MM.1S (cell line): Measurements from ENCODE around the gene BTBD19.

ENCODE experiments used
- DNase-seq: peaks from one replicate; pipeline ENCODE4 v3.0.0-alpha.2; 2015
- H2AFZ ChIP-seq: fragments of 300-600 bp; sonication (generic); 2 replicates; pipeline ENCODE4 v1.6.0; 2016; ENCODE audit warnings: antibody characterized with exemption, low read length
- H3F3A ChIP-seq: fragments of 300-600 bp; sonication (generic); 2 replicates; pipeline ENCODE4 v1.6.1; 2016; ENCODE audit warnings: mild to moderate bottlenecking, antibody characterized with exemption, low read length, moderate library complexity, mixed read lengths; ENCODE audit not compliant: insufficient read depth
- H3K27ac ChIP-seq: fragments of 300-600 bp; sonication (generic); 2 replicates; pipeline ENCODE4 v1.5.1; 2016; ENCODE audit warnings: mild to moderate bottlenecking, low read length
- H3K27me3 ChIP-seq: fragments of 300-600 bp; sonication (generic); replicated peaks from 2 replicates; pipeline ENCODE4 v1.6.0; 2016; ENCODE audit warnings: low read length; ENCODE audit not compliant: insufficient read depth
- H3K36me3 ChIP-seq: fragments of 300-600 bp; sonication (generic); replicated peaks from 2 replicates; pipeline ENCODE4 v1.6.1; 2016; ENCODE audit warnings: mild to moderate bottlenecking, low read length, mixed read lengths; ENCODE audit not compliant: insufficient read depth
- H3K4me1 ChIP-seq: fragments of 300-600 bp; sonication (generic); 2 replicates; pipeline ENCODE4 v1.6.1; 2016; ENCODE audit warnings: low read length, mixed read lengths
- H3K4me2 ChIP-seq: fragments of 300-600 bp; sonication (generic); 2 replicates; pipeline ENCODE4 v1.6.0; 2016; ENCODE audit warnings: low read depth, low read length
- H3K4me3 ChIP-seq: fragments of 300-600 bp; sonication (generic); 2 replicates; pipeline ENCODE4 v1.5.1; 2016; ENCODE audit warnings: low read length, mixed read lengths
- H3K79me2 ChIP-seq: fragments of 300-600 bp; sonication (generic); 2 replicates; pipeline ENCODE4 v1.6.1; 2016; ENCODE audit warnings: mixed run types, low read length, mixed read lengths
- H3K9ac ChIP-seq: fragments of 300-600 bp; sonication (generic); 2 replicates; pipeline ENCODE4 v1.6.1; 2016; ENCODE audit warnings: low read length, mixed read lengths
- H3K9me2 ChIP-seq: fragments of 300-600 bp; sonication (generic); replicated peaks from 2 replicates; pipeline ENCODE4 v1.6.1; 2016; ENCODE audit warnings: mild to moderate bottlenecking, low read length, mixed read lengths; ENCODE audit not compliant: insufficient read depth
- H3K9me3 ChIP-seq: fragments of 300-600 bp; sonication (generic); replicated peaks from 2 replicates; pipeline ENCODE4 v1.6.1; 2016; ENCODE audit warnings: mild to moderate bottlenecking, low read length, mixed read lengths; ENCODE audit not compliant: insufficient read depth
- H4K20me1 ChIP-seq: fragments of 300-600 bp; sonication (generic); 2 replicates; pipeline ENCODE4 v1.6.1; 2016; ENCODE audit warnings: mild to moderate bottlenecking, low read length, moderate library complexity, mixed read lengths; ENCODE audit not compliant: insufficient read depth
- EZH2 ChIP-seq: fragments of 300-600 bp; sonication (generic); optimal IDR thresholded peaks from 2 replicates; pipeline ENCODE3; 2017; ENCODE audit warnings: low read depth, mild to moderate bottlenecking, antibody characterized with exemption, low read length, mixed read lengths
- EZH2phosphoT487 ChIP-seq: fragments of 300-600 bp; sonication (generic); IDR thresholded peaks from 2 replicates; pipeline ENCODE4 v1.6.1; 2018; ENCODE audit warnings: antibody characterized with exemption, low read length
- TF ChIP-seq, protein P1 (sequence below): fragments of 300-600 bp; sonication (generic); IDR thresholded peaks from 2 replicates; pipeline ENCODE4 v1.5.1; 2016; ENCODE audit warnings: antibody characterized with exemption, low read length, mixed read lengths

Gene BTBD19

DNA sequence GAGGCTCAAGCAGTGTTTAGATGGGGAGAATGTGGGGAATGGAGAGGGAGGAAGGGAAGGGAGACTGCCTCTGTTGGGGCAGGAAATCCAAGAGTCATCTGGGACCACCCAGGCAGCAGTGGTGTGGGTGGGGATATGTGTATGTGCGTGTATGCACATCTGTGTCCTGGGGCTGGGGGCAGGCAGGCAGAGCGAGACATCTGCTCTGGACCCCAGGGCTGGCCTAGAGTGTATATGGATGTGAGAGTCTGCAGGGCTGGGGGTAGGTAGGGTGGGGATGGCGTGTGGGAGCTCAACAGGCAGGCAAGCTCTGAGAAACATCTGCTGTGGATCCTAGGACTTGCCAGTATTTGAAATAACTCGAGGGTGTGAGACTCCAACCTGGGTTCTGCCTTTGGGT lies 31.3 kb downstream of the BTBD19 start:
- H3K79me2 ChIP-seq, result no peaks in the 10 kb centered on the region

DNA sequence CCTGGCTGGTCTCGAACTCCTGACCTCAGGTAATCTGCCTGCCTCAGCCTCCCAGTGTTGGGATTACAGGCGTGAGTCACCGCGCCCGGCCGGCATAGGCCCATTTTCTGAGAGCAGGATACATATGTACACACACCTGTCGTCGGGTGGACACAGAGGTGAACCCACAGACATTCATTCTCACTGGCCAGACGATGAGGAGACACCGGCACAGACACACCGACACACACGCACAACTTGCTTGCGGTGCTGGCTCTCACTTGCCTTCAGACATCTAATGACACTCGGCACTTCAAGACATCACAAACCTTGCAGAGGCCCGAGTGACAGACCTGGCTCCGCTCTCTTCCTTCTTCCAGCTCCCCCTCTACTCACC lies 34.2 kb downstream of the BTBD19 start:
- H3K4me2 ChIP-seq, result no peak overlapping the region; the same call in 1 of the 2 replicates
- H3K27ac ChIP-seq, result no peak overlapping the region
- H3K4me3 ChIP-seq, result no peak overlapping the region
- H3K27me3 ChIP-seq, result no peaks in the 10 kb centered on the region
- no peak for DNase-seq
- H3K9me3 ChIP-seq, result no peaks in the 10 kb centered on the region
- H3K9ac ChIP-seq, result no peak overlapping the region
- H3K36me3 ChIP-seq, result no peaks in the 10 kb centered on the region
- no peaks in the 10 kb centered on the region for H3F3A ChIP-seq
- no peaks in the 10 kb centered on the region for H3K9me2 ChIP-seq
- TF ChIP-seq EZH2 (no peak), EZH2phosphoT487 (no peak)
- TF ChIP-seq, protein P1, sequence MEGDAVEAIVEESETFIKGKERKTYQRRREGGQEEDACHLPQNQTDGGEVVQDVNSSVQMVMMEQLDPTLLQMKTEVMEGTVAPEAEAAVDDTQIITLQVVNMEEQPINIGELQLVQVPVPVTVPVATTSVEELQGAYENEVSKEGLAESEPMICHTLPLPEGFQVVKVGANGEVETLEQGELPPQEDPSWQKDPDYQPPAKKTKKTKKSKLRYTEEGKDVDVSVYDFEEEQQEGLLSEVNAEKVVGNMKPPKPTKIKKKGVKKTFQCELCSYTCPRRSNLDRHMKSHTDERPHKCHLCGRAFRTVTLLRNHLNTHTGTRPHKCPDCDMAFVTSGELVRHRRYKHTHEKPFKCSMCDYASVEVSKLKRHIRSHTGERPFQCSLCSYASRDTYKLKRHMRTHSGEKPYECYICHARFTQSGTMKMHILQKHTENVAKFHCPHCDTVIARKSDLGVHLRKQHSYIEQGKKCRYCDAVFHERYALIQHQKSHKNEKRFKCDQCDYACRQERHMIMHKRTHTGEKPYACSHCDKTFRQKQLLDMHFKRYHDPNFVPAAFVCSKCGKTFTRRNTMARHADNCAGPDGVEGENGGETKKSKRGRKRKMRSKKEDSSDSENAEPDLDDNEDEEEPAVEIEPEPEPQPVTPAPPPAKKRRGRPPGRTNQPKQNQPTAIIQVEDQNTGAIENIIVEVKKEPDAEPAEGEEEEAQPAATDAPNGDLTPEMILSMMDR, result no peak
- H2AFZ ChIP-seq, result no peak overlapping the region
- no peaks in the 10 kb centered on the region for H3K79me2 ChIP-seq
- H4K20me1 ChIP-seq, result no peaks in the 10 kb centered on the region
- no peaks in the 10 kb centered on the region for H3K4me1 ChIP-seq

More for the DNA sequence above, 31.3 kb downstream of the BTBD19 start:
- no peaks in the 10 kb centered on the region for H4K20me1 ChIP-seq
- H3F3A ChIP-seq, result no peaks in the 10 kb centered on the region
- no peak overlapping the region for H3K9ac ChIP-seq
- no peak overlapping the region for H2AFZ ChIP-seq
- no peaks in the 10 kb centered on the region for H3K4me1 ChIP-seq
- H3K4me2 ChIP-seq, result no peak overlapping the region
- no peak overlapping the region for H3K4me3 ChIP-seq
- H3K9me2 ChIP-seq, result no peaks in the 10 kb centered on the region
- no peak overlapping the region for H3K27ac ChIP-seq
- TF ChIP-seq, protein P1, result no peak
- TF ChIP-seq EZH2, result no peak
- TF ChIP-seq EZH2phosphoT487, result no peak
- no peak for DNase-seq
- H3K27me3 ChIP-seq, result no peaks in the 10 kb centered on the region
- H3K9me3 ChIP-seq, result no peaks in the 10 kb centered on the region
- no peaks in the 10 kb centered on the region for H3K36me3 ChIP-seq

DNA sequence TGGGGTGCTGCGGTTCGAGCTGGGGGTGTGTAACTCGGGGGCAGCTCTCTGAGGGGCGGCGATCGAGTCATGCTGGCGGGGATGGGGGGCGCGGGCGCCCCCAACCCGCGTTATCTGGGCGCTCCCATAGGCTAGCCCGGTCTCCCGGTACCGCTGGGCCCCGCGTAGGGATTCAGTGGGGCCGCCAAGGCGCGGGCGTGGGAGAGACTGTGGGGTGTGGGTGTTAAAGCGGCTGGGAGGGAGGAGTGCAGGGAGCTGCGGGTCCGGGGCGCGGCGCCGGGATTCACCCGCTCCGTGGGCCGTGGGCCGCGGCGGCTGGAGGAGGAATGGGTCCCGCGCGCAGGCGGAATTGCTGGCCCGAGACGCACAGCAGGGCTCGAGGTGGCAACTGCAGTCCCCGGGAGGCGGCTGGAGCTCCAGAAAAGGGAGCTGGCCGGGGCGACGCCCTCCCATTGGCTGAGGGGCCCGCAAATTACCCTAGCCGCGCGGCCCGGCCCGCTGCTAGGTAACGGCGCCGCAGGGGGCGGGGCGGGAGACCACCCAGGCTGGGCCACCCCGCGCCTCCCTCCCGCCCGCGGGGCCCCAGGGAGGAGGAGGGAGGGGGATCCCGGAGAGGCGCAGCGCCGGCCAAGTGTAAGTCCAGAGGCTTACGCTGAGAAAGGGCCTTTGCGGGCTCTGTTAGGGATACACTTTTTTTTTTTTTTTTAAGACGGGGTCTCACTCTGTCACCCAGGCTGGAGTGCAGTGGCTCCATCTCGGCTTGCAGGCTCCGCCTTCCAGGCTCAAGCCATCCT lies 34.7 kb downstream of the BTBD19 start, which contains the start of gene PTCH2:
PTCH2 (minus strand) TSS at position 392 of the 794 bp plus-strand sequence; CDS start at position 71, 321 bp downstream.
- Histone ChIP-seq H3K9ac (no peak within 1 kb of the TSS), H3K4me1 (no peaks in the 10 kb centered on the region), H3K4me2 (peak within 1 kb of the TSS; percentile 43; the same call in 1 of the 2 replicates)

More for the DNA sequence above, 34.7 kb downstream of the BTBD19 start, which contains the start of gene PTCH2:
- H2AFZ ChIP-seq, result no peak within 1 kb of the TSS
- no peaks in the 10 kb centered on the region for H3K27me3 ChIP-seq
- TF ChIP-seq EZH2phosphoT487, result no peak
- TF ChIP-seq, protein P1, result no peak
- TF ChIP-seq EZH2, result no peak
- H3K9me2 ChIP-seq, result no peaks in the 10 kb centered on the region
- H3K36me3 ChIP-seq, result no peaks in the 10 kb centered on the region
- no peak within 1 kb of the TSS for H3K4me3 ChIP-seq
- H3K27ac ChIP-seq, result no peak within 1 kb of the TSS
- DNase-seq, result no peak
- no peaks in the 10 kb centered on the region for H3K79me2 ChIP-seq
- no peaks in the 10 kb centered on the region for H3F3A ChIP-seq
- no peaks in the 10 kb centered on the region for H4K20me1 ChIP-seq
- no peaks in the 10 kb centered on the region for H3K9me3 ChIP-seq
